GM12864 (cell line): ENCODE measurements around the gene NOVA2.

Experiments used
- DNase-seq: peaks from one replicate; pipeline ENCODE4 v3.0.0-alpha.2; 2011; ENCODE audit warnings: low read depth
- H3K4me3 ChIP-seq: 2 replicates; pipeline ENCODE4 v1.5.1; 2011; ENCODE audit warnings: mild to moderate bottlenecking, low read depth, low read length, control low read depth
- TF ChIP-seq, protein P1 (sequence below): IDR thresholded peaks from 2 replicates; pipeline ENCODE4 v1.5.1; 2011; ENCODE audit warnings: low read depth, mild to moderate bottlenecking, moderate library complexity, low read length, control low read depth, inconsistent platforms; ENCODE audit errors: missing control alignments

NOVA2 gene

GRCh38 chr19:46014941-46015686, 41.4 kb upstream of the NOVA2 start:
- DNase-seq = no peak
- H3K4me3 ChIP-seq = no peak overlapping the region
- TF ChIP-seq, protein P1, sequence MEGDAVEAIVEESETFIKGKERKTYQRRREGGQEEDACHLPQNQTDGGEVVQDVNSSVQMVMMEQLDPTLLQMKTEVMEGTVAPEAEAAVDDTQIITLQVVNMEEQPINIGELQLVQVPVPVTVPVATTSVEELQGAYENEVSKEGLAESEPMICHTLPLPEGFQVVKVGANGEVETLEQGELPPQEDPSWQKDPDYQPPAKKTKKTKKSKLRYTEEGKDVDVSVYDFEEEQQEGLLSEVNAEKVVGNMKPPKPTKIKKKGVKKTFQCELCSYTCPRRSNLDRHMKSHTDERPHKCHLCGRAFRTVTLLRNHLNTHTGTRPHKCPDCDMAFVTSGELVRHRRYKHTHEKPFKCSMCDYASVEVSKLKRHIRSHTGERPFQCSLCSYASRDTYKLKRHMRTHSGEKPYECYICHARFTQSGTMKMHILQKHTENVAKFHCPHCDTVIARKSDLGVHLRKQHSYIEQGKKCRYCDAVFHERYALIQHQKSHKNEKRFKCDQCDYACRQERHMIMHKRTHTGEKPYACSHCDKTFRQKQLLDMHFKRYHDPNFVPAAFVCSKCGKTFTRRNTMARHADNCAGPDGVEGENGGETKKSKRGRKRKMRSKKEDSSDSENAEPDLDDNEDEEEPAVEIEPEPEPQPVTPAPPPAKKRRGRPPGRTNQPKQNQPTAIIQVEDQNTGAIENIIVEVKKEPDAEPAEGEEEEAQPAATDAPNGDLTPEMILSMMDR = no peak

- no peak overlapping the region for H3K4me3 ChIP-seq
- DNase-seq = no peak
- TF ChIP-seq, protein P1 = no peak
Measured at GRCh38 chr19:46014534-46014933, 40.9 kb upstream of the NOVA2 start.

DNA sequence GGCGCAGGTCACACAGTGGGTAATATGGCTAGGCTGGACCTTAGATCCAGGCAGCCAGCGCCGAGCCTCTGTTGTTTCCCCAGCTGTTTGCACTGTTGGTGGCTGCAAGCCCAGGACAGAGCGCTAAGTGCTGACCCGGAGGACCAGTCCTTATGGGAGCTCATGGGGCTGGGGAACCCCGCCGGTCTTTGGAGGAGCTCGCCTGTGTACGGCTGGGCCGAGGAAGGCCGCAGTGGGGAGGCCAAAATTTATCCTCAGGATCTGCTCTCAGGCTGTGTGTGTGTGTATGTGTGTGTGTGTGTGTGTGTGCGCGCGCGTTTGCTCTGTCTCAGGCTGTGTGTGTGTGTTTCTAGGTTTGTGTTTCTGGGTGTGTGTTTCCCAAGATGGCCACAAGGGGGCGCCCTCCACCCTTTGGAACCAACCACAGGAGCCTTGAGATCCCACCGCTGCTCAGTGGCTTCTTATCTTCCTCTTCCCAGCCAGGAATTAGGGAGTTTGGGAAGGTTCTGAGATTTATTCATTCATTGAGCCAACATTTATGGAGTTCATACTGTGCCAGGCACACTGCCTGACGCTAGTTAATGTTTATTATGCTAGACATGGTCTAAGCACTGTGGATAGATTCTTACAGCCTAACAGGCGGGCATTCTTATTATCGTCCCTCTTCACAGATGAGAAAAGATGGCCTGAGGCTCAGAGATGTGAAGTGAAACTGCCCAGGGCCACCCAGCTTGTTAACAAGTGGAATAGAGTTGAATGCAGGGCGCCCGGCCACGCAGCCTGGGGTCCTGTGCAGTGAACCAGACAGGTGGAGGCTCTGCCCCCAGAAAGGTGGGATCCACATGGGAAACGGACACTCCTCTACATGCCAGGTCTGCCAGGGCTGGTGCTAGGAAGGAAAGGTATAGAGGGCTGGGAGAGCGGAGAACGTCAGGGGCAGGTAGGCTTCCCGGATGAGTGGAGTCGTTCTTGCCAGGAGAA, 36.2 kb upstream of the NOVA2 start:
- H3K4me3 ChIP-seq = no peak overlapping the region
- no peak for DNase-seq
- TF ChIP-seq, protein P1 = peak; percentile 89

- TF ChIP-seq, protein P1 = no peak
- no peak for DNase-seq
- H3K4me3 ChIP-seq = no peak overlapping the region
Measured at GRCh38 chr19:46006411-46006810, 32.7 kb upstream of the NOVA2 start.

- TF ChIP-seq, protein P1 = no peak
- DNase-seq = no peak
- no peak overlapping the region for H3K4me3 ChIP-seq
Measured at GRCh38 chr19:46002678-46003275, 29.1 kb upstream of the NOVA2 start.

GRCh38 chr19:46000491-46001246, 27.0 kb upstream of the NOVA2 start:
- DNase-seq = no peak
- H3K4me3 ChIP-seq = no peak overlapping the region
- TF ChIP-seq, protein P1 = no peak
